GM19351 (cell line): ENCODE results near the gene PDE4D.
"Not testable (repeated sequence)": the region's sequence is repeated elsewhere in the genome, so short reads cannot be mapped to it uniquely, and the experiment has no call there.

Source experiments
- ATAC-seq: cut with Tn5 transposase; IDR thresholded peaks from one replicate; pipeline ENCODE4 v1.9.1; 2021; ENCODE audit warnings: mild to moderate bottlenecking, moderate library complexity; ENCODE audit not compliant: unreplicated experiment

Gene PDE4D

DNA sequence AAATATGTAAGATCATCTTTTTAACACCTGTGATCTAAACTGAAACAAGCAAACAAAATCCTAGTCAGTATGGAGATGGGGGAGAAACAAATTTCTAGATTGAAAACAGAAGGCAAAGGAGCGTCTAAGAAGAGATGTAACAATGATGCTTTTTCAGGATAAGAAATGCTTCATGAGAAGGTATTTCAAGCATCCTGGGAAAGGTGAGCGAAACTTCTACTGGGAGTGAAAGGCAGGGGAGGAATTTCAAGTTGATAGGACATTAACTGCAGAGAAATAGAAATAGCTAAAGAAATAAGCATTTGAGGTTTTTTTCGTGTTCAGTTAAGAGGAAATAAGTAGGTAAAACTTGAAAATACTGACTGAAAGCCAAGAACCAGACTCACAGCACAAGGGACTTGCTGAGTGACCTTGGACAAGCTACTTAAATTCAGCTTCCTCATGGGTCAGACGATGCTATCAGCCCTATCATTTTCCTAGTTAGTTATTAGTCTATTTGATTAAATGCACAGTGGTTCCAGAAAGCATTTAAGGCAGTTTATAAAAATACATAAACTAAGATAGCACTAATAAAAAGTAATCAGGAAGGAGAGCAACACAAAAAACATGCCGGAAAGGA, 406.3 kb downstream of the PDE4D start:
- no peak for ATAC-seq

- ATAC-seq, result no peak
Measured at GRCh38 chr5:59486508-59486907, 407.0 kb downstream of the PDE4D start.

- no peak for ATAC-seq
Measured at GRCh38 chr5:59485629-59486439, 407.7 kb downstream of the PDE4D start.

DNA sequence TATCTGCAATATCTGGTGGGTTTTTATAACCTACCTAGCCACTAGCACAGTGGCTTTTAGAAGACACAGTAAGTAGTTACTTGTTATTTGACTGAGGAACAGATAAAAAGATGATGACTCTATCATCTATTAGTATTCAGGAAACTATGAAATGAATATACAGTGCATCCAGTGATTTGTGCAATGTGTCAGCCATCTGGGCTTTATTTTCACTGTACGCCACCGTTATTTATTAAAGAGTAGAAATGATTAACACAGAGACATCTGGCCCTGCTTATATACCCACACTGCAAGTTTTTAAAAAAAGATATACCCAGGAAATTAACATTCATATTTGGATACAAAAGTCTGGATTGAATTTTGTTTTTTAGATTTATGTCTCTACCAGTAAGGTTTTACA, 408.4 kb downstream of the PDE4D start:
- ATAC-seq, result no peak

DNA sequence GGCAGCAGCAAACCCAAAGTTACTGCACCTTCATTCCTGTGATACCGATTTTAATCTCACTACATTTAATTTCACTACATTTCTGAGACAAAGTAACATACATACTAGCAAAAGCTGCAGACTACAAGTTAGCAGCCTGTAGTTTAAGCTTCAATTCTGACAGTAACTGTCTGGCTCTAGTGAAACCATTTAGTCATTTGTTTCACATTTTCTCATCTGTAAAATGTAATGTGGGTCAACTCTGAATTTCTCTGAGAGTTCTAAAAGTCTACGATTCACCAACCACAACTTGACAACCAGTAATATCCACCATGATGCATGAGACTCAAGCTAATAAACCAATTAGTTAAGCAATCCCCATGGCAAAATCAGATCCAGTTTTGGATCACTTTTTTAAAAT, 408.9 kb downstream of the PDE4D start:
- ATAC-seq, result no peak

DNA sequence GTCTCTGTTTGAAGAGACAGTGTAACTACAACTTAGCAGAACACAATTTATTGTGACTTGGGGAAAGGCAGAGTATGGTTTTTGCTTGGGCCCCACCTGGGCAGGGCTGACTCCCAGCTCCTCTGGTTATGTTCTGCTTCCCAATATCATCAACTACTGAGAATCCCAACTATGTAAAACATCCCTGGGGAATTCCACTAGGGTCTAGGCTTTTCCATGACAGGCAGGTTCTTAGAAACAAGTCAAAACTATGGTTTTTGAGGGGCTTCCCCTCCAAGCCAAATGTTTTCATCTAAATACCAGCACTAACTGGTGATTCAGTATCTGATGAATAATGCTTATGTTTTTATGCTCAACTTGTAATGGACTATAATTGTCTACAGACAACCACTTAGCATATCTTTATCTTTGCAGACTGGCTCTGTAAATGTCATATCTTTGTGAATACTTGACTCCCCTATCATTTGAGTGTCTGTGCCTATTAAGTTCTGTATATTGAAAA, 409.5 kb downstream of the PDE4D start:
- no peak for ATAC-seq

GRCh38 chr5:59479086-59479485, 414.4 kb downstream of the PDE4D start:
- no peak for ATAC-seq

DNA sequence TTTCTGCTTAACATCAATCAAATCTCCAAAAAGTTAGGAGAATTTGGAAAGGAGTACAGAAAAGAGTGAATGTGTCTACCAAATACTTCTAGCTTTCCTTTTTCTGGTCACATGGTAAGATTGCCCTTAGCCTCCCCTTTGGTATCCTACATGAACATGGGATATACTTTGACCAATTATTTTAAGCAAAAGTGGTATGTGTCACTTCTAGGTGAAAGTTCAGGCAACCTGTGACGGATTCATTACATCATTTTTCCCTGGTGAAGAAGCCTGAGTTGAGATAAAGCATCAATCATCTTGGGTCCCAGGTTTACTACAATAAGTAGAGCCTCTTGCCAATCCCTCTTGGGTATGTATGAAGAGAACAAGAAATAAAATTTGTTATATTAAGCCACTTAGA, 419.2 kb downstream of the PDE4D start:
- no peak for ATAC-seq

- ATAC-seq, result no peak
Measured at GRCh38 chr5:59473611-59474010, 419.9 kb downstream of the PDE4D start.

DNA sequence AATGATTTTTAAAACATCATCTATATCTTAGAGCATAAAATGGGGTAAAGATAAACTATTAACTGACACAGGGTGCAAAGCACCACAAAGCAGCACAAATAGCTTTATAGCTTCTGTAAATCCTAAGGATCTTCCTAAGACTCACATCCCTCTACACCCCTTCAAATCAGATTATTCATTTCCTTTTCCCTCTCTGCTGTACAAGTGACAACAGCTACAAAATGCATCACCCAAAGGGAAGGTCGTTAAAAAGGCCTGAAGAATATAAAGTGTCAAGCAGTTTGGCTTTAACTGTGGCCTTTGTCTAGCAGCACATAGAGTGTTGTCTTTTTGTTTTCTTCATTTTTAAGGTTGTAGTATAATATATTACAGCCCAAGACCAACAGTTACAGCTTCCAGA, 422.1 kb downstream of the PDE4D start:
- no peak for ATAC-seq

DNA sequence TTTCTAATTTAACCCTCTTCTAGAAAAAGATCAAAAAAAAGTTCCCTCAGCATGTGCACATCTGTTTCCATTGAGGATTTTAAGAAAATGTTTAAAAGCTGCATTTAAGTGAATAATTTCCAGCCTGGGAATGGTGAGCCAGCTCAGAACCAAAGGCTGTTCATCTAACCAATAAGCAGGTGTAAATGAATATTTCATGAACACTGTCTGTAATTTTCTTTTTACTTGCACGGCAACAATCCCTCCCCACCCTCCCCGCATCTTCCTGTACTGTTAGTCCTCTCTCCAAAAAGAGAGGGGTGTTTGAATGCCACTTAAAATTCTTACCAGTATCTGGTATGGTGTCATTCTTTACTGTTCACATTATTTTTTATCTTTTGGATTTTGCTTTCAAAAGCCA, 425.6 kb downstream of the PDE4D start:
- ATAC-seq, result no peak

- ATAC-seq, result no peak
Measured at GRCh38 chr5:59466271-59466670, 427.3 kb downstream of the PDE4D start.

DNA sequence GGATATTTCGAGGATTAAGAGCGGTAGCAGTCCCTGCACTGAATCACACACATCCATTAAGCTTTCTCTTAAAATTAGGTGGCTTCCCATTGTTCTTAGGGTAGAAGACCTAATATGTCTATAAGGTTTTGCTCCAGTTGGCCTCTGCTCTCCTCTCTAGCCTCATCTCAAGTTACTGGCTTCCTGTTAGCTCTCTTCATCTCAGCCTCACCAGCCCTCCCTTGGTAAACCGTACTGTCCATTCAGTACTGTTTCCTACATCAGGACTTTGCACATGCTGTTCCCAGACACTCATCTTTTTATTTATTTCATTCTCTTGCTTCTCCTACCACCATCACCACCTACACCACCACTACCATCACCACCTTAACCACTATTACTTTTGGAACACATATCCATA, 428.6 kb downstream of the PDE4D start:
- ATAC-seq, result no peak

- not testable (repeated sequence) for ATAC-seq
Measured at GRCh38 chr5:59463618-59464166, 429.8 kb downstream of the PDE4D start.

DNA sequence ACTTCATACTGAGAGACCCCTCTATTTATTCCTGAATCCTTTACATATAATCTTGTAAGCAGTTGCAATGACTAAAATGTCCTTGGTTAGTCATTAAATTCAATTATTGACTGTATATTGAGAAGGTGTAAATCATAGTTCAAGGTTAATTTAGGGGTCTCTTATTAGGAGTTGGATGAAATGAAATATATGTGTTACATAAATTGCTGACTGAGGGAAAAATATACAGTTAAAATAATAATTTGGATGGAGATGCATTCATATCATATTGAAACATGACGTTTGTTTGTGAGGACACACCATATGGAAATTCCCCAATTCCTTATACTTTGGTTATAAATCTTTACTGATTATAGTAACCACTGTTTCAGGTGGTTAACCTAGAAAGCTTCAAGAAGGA, 430.6 kb downstream of the PDE4D start:
- no peak for ATAC-seq

- no peak for ATAC-seq
Measured at GRCh38 chr5:59460368-59461153, 433.0 kb downstream of the PDE4D start.

- ATAC-seq, result no peak
Measured at GRCh38 chr5:59458966-59459729, 434.4 kb downstream of the PDE4D start.

DNA sequence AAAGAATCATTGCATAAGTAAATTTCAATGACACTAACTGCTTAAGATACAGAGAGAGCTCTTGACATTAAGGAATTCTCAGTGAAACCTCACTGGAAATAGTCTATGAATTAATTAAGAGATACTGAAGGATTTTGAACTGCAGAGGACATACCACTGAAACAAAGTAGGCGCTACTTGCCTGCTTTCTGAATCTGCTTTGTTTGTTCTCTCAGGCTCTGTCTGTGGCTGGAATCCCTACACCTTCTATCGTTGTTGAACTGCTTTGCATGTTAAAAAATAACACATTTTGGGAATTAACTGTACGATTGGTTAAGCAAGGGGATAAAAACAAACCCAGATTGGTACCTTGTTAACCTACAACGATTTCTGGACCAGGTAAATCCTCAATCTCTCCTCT, 435.2 kb downstream of the PDE4D start:
- no peak for ATAC-seq

GRCh38 chr5:59449905-59450644, 443.5 kb downstream of the PDE4D start:
- ATAC-seq, result no peak

DNA sequence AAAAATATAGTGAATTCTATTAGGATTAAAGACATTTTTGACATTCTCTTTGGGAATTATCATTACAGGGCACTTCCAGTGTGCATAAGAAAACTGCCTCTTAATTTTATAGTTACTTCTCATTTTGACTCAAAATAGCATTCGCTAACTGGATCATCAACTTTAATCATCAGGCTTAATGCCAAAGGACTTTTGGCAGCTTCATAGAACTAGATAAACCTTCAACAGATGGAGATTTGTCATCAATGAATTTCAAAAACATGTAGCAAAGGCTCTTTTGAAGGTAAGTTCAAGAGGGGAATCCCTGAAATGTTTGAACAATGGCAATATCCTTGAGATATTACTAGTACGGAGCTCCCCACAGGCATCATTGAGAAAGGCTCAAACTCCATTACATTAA, 447.2 kb downstream of the PDE4D start:
- ATAC-seq, result no peak
